OCI-LY7 (cell line): Measurements from ENCODE around the gene CFB.

Source experiments
- EZH2phosphoT487 ChIP-seq: fragments of 200-600 bp; sonication (generic); IDR thresholded peaks from 2 replicates; pipeline ENCODE4 v1.6.1; 2018; ENCODE audit warnings: low read depth, borderline replicate concordance, mild to moderate bottlenecking, mixed run types, antibody characterized with exemption, low read length, moderate library complexity, mixed read lengths
- TF ChIP-seq, protein P1 (sequence below): fragments of 200-600 bp; sonication (generic); conservative IDR thresholded peaks from 2 replicates; pipeline ENCODE4 v1.5.1; 2014; ENCODE audit warnings: mild to moderate bottlenecking, antibody characterized with exemption, low read length, moderate library complexity, mixed read lengths

DNA sequence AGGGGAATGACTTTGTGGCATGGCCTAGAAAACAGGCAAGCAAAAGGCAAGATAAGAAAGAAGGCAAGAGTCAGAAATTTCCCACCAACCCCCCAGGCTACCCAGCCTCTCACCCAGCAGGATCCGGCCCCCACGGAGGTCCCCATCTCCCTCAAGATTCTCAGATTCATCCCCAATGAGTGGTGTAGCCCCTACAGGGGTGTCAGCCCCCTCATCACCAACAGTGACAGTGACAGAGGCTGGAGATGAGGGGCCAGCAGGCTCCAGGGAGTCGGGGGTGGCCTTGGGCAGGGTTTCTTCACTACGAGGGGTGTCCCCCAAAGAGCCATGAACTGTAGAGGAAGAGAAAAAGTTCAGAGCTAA, 49.4 kb upstream of the CFB start:
- TF ChIP-seq, protein P1, sequence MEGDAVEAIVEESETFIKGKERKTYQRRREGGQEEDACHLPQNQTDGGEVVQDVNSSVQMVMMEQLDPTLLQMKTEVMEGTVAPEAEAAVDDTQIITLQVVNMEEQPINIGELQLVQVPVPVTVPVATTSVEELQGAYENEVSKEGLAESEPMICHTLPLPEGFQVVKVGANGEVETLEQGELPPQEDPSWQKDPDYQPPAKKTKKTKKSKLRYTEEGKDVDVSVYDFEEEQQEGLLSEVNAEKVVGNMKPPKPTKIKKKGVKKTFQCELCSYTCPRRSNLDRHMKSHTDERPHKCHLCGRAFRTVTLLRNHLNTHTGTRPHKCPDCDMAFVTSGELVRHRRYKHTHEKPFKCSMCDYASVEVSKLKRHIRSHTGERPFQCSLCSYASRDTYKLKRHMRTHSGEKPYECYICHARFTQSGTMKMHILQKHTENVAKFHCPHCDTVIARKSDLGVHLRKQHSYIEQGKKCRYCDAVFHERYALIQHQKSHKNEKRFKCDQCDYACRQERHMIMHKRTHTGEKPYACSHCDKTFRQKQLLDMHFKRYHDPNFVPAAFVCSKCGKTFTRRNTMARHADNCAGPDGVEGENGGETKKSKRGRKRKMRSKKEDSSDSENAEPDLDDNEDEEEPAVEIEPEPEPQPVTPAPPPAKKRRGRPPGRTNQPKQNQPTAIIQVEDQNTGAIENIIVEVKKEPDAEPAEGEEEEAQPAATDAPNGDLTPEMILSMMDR, result no peak
- no peak for TF ChIP-seq EZH2phosphoT487
